ENCODE results near the gene METTL15.

DNA sequence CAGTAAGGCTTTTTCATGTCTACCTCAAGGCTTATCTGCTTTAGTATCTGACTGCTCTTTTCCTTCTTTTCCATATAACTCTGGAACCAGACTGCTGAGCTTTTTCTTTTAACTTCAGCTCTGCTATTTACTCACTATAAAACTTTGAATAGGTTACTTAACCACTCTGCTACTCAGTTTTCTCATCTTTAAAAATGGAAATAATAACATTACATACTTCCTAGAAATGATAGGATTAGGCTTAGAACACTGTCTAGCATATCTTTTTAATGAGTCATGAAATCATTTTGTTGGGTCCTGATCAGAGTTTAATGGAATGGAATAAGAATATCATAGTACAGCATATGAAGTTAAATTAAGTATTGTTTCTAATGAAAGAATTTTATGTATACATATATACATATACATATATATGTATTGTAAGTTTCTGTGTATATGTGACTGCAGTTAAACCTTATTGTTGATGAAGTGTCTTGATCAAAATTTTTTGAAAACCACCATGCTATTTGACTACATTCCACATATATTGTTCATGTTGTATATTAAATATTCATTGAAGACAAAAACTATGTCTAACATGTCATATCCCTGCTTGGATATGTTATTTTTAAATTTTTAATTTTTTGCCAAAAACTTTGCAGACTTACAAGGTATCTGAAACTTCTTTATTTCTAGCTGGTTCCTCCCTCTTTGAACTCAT, 120.2 kb downstream of the METTL15 start:
- TF ChIP-seq, protein P1, sequence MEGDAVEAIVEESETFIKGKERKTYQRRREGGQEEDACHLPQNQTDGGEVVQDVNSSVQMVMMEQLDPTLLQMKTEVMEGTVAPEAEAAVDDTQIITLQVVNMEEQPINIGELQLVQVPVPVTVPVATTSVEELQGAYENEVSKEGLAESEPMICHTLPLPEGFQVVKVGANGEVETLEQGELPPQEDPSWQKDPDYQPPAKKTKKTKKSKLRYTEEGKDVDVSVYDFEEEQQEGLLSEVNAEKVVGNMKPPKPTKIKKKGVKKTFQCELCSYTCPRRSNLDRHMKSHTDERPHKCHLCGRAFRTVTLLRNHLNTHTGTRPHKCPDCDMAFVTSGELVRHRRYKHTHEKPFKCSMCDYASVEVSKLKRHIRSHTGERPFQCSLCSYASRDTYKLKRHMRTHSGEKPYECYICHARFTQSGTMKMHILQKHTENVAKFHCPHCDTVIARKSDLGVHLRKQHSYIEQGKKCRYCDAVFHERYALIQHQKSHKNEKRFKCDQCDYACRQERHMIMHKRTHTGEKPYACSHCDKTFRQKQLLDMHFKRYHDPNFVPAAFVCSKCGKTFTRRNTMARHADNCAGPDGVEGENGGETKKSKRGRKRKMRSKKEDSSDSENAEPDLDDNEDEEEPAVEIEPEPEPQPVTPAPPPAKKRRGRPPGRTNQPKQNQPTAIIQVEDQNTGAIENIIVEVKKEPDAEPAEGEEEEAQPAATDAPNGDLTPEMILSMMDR (IDR thresholded peaks at IDR 0.05): no peak
- no peak for TF ChIP-seq POLR2A (IDR thresholded peaks at IDR 0.05)
